ENCODE results near the gene PLAC8. TPM values are rescaled to one million over a fixed set of nuclear protein-coding genes. Genes with fewer than 3 reads are reported as not detected.

Gene PLAC8
- total and polyA plus RNA-seq, 2 of the 8 experiments (the other 6 are each of a cell fraction or from before 2014, with no cell fraction given) = 0.98 to 1.1 TPM

DNA sequence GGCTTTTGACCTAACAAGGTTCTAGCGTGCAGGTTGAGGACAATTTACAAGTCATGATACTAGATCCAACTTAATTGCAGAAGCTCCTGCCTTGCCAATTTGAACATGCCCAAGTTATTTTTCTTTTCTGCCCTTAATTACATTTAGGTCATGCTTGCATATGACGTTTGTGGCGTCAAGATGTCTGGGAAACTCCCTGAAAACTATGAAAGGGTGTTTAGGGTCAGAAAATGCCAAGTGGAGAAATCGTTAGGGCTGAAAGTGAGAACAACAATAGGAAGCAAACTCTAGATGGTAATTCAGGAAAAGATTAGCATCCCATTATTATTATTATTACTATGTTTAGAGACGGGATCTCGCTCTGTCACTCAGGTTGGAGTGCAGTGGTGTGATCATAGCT lies 38.2 kb upstream of the PLAC8 start:
- no peak overlapping the region for H2BK12ac ChIP-seq (ENCODE audit: low read depth, low read length)
- POLR2A ChIA-PET (ENCODE audit: partially characterized antibody) = no interaction called here
- no peaks in the 10 kb centered on the region for H4K20me1 ChIP-seq (replicated peaks in 1 of 2; ENCODE audit: control insufficient read depth in 1 of 2, insufficient read depth in 2 of 2, low read length in 2 of 2)
- H3K4me3 ChIP-seq (ENCODE audit: extremely low read depth in 1 of 4, insufficient read depth in 2 of 4, low read depth in 3 of 4, low read length in 4 of 4) = no peak overlapping the region
- H3K9me3 ChIP-seq (ENCODE audit: insufficient read depth in 2 of 2, low read depth in 1 of 2, low read length in 1 of 2) = no peaks in the 10 kb centered on the region
- H3K27ac ChIP-seq (ENCODE audit: low read depth, low read length) = no peak overlapping the region
- no peak overlapping the region for H2BK20ac ChIP-seq (ENCODE audit: low read length)
- no peak overlapping the region for H4K5ac ChIP-seq (ENCODE audit: insufficient read length, low read depth, low read length)
- H3K14ac ChIP-seq (ENCODE audit: insufficient read length) = no peak overlapping the region
- H3K4me2 ChIP-seq (ENCODE audit: insufficient read depth in 1 of 2, low read depth in 2 of 2, low read length in 2 of 2) = no peak overlapping the region
- H2BK120ac ChIP-seq (replicated peaks; ENCODE audit: low read depth, low read length) = no peak overlapping the region
- H3K36me3 ChIP-seq (ENCODE audit: control insufficient read depth in 2 of 4, insufficient read depth in 4 of 4, low read length in 3 of 4) = no peaks in the 10 kb centered on the region
- FAIRE-seq (no peak), DNase-seq (ENCODE audit: low read depth in 1 of 2, low spot score in 2 of 2) (no peak)
- TF ChIP-seq SP1 (IDR thresholded peaks at IDR 0.05; ENCODE audit: low read depth, low read length) = no peak
- TF ChIP-seq CREB1 (IDR thresholded peaks at IDR 0.05) = no peak
- TF ChIP-seq PHF8 (conservative IDR thresholded peaks at IDR 0.05; ENCODE audit: low read depth, low read length) = no peak
- no peak for TF ChIP-seq RBBP5 (IDR thresholded peaks at IDR 0.05; ENCODE audit: borderline replicate concordance, low read depth, low read length)
- TF ChIP-seq SUZ12 (IDR thresholded peaks at IDR 0.05; ENCODE audit: low read length) = no peak
- no peak for TF ChIP-seq EGR1 (IDR thresholded peaks at IDR 0.05; ENCODE audit: borderline replicate concordance, low read depth, low read length)
- H2AFZ ChIP-seq (ENCODE audit: low read length) = no peak overlapping the region
- H2BK15ac ChIP-seq (ENCODE audit: low read length) = no peak overlapping the region
- no peaks in the 10 kb centered on the region for H3K79me1 ChIP-seq (ENCODE audit: low read depth, low read length)
- H3K4ac ChIP-seq (replicated peaks; ENCODE audit: insufficient read length, low read depth, low read length) = no peak overlapping the region
- H3K27me3 ChIP-seq (replicated peaks in 1 of 4; ENCODE audit: control insufficient read depth in 3 of 4, extremely low read depth in 1 of 4, insufficient read depth in 3 of 4, low read length in 3 of 4) = peaks cover 0 to 1% (median 0%) of the 10 kb centered on the region in 4 experiments; a peak in 1 of 7 replicates
- CTCF ChIA-PET (ENCODE audit: partially characterized antibody) = interaction anchor here (0.7 to 1.1 kb wide), 3 partner anchors 41 to 99 kb away, joined by 3 to 4 read pairs (median 3); no protein-coding TSS in a partner anchor
- no peaks in the 10 kb centered on the region for H3K23me2 ChIP-seq (ENCODE audit: low read depth, low read length)
- H2BK5ac ChIP-seq (ENCODE audit: low read depth, low read length) = no peak overlapping the region
- H3K23ac ChIP-seq (ENCODE audit: insufficient read length) = no peak overlapping the region
- no peak overlapping the region for H2AK5ac ChIP-seq (ENCODE audit: low read depth, low read length)
- H4K91ac ChIP-seq (replicated peaks; ENCODE audit: insufficient read length, low read length) = no peak overlapping the region
- no peak overlapping the region for H3K18ac ChIP-seq (ENCODE audit: extremely low read depth, low read length)
- H3K9ac ChIP-seq (replicated peaks in 1 of 4; ENCODE audit: extremely low read depth in 1 of 4, low read depth in 3 of 4, low read length in 3 of 4) = no peak overlapping the region
- WGBS, 2 experiments (ENCODE audit: extremely low coverage in 1 of 2, insufficient coverage in 1 of 2, insufficient read length in 1 of 2, insufficient replicate concordance in 2 of 2, low coverage in 1 of 2, low lambda C conversion rate in 2 of 2, missing lambda C conversion rate in 1 of 2) = 73% methylated on average over 6 of the region's 6 CpGs; no CpG with 5 or more reads in 1 of the 2 experiments
- no peaks in the 10 kb centered on the region for H3K79me2 ChIP-seq (ENCODE audit: control insufficient read depth in 1 of 2, insufficient read depth in 2 of 2, low read length in 2 of 2)
- H3K4me1 ChIP-seq (replicated peaks in 1 of 4; ENCODE audit: control insufficient read depth in 3 of 4, insufficient read depth in 4 of 4, low read length in 3 of 4) = no peaks in the 10 kb centered on the region
- no peak overlapping the region for H3K56ac ChIP-seq (replicated peaks; ENCODE audit: insufficient read length, low read depth, low read length)
- no peak overlapping the region for H4K8ac ChIP-seq (ENCODE audit: extremely low read depth, insufficient read depth, low read length)
